KMS-11 (cell line): ENCODE results near the gene ARL8B.
A peak's percentile ranks its signal among the peaks of the same experiment; 100 is the strongest.

Source experiments
- H2AFZ ChIP-seq: fragments of 200-600 bp; sonication (generic); 2 replicates; pipeline ENCODE4 v1.6.1; 2016; ENCODE audit warnings: antibody characterized with exemption, mixed run types, low read depth
- H3K27ac ChIP-seq: fragments of 200-600 bp; sonication (generic); 2 replicates; pipeline ENCODE4 v1.6.1; 2016; ENCODE audit warnings: mild to moderate bottlenecking, mixed run types
- H3K27me3 ChIP-seq: fragments of 200-600 bp; sonication (generic); 2 replicates; pipeline ENCODE4 v1.6.1; 2017; ENCODE audit warnings: mild to moderate bottlenecking, low read depth, mixed run types, moderate library complexity; ENCODE audit not compliant: insufficient read depth
- H3K36me3 ChIP-seq: fragments of 200-600 bp; sonication (generic); 2 replicates; pipeline ENCODE4 v1.6.1; 2017; ENCODE audit warnings: mild to moderate bottlenecking, mixed run types; ENCODE audit not compliant: insufficient read depth
- H3K4me1 ChIP-seq: fragments of 200-600 bp; sonication (generic); 2 replicates; pipeline ENCODE4 v1.6.1; 2016; ENCODE audit warnings: mild to moderate bottlenecking, low read depth, mixed run types; ENCODE audit not compliant: poor library complexity, severe bottlenecking
- H3K4me2 ChIP-seq: fragments of 200-600 bp; sonication (generic); 2 replicates; pipeline ENCODE4 v1.7.0; 2016; ENCODE audit warnings: mild to moderate bottlenecking, mixed run types
- H3K4me3 ChIP-seq: fragments of 200-600 bp; sonication (generic); IDR thresholded peaks from 2 replicates; pipeline ENCODE4 v1.6.1; 2017; ENCODE audit warnings: low read depth, low read length, mixed read lengths; ENCODE audit not compliant: insufficient read depth
- H3K79me2 ChIP-seq: fragments of 200-600 bp; sonication (generic); 2 replicates; pipeline ENCODE4 v1.6.1; 2016; ENCODE audit warnings: low read depth, mixed run types; ENCODE audit not compliant: insufficient read depth
- H3K9ac ChIP-seq: fragments of 200-600 bp; sonication (generic); 2 replicates; pipeline ENCODE4 v1.6.1; 2016; ENCODE audit warnings: mild to moderate bottlenecking, mixed run types
- H4K20me1 ChIP-seq: fragments of 200-600 bp; sonication (generic); 2 replicates; pipeline ENCODE4 v1.6.1; 2016; ENCODE audit warnings: mild to moderate bottlenecking, mixed run types; ENCODE audit not compliant: insufficient read depth
- TF ChIP-seq, protein P1 (sequence below): fragments of 200-600 bp; sonication (generic); conservative IDR thresholded peaks from 2 replicates; pipeline ENCODE4 v1.6.1; 2017; ENCODE audit warnings: low read depth, mild to moderate bottlenecking, antibody characterized with exemption, low read length, moderate library complexity, mixed read lengths

Gene ARL8B

DNA sequence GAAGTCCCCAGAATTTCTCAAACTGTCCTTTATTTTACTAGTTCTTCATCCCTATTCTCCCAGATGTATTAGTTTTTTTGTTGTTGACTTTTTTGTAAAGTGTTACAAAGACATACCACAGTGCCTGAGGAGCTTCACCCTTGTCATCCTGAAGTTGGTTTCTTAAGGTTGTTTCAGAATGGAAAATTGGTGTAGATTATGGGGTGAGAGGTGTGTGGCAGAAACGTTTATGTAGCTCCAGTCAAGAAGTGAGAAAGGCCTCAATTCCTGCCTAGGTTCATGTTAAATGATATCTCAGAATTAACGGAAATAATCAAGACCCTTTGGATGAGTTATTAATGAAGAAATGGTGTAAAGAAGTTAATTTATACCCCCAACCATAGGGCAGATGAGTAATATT, 72.2 kb downstream of the ARL8B start:
- Histone ChIP-seq H3K4me3 (no peak overlapping the region), H3K4me2 (no peak overlapping the region), H3K4me1 (peaks cover 63% of the 10 kb centered on the region), H3K36me3 (no peaks in the 10 kb centered on the region), H3K27me3 (no peaks in the 10 kb centered on the region), H3K79me2 (peaks cover 30% of the 10 kb centered on the region), H2AFZ (no peak overlapping the region), H4K20me1 (no peaks in the 10 kb centered on the region), H3K9ac (no peak overlapping the region), H3K27ac (peak overlapping the region; percentile 1; the same call in 1 of the 2 replicates)
- TF ChIP-seq, protein P1, sequence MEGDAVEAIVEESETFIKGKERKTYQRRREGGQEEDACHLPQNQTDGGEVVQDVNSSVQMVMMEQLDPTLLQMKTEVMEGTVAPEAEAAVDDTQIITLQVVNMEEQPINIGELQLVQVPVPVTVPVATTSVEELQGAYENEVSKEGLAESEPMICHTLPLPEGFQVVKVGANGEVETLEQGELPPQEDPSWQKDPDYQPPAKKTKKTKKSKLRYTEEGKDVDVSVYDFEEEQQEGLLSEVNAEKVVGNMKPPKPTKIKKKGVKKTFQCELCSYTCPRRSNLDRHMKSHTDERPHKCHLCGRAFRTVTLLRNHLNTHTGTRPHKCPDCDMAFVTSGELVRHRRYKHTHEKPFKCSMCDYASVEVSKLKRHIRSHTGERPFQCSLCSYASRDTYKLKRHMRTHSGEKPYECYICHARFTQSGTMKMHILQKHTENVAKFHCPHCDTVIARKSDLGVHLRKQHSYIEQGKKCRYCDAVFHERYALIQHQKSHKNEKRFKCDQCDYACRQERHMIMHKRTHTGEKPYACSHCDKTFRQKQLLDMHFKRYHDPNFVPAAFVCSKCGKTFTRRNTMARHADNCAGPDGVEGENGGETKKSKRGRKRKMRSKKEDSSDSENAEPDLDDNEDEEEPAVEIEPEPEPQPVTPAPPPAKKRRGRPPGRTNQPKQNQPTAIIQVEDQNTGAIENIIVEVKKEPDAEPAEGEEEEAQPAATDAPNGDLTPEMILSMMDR: no peak

DNA sequence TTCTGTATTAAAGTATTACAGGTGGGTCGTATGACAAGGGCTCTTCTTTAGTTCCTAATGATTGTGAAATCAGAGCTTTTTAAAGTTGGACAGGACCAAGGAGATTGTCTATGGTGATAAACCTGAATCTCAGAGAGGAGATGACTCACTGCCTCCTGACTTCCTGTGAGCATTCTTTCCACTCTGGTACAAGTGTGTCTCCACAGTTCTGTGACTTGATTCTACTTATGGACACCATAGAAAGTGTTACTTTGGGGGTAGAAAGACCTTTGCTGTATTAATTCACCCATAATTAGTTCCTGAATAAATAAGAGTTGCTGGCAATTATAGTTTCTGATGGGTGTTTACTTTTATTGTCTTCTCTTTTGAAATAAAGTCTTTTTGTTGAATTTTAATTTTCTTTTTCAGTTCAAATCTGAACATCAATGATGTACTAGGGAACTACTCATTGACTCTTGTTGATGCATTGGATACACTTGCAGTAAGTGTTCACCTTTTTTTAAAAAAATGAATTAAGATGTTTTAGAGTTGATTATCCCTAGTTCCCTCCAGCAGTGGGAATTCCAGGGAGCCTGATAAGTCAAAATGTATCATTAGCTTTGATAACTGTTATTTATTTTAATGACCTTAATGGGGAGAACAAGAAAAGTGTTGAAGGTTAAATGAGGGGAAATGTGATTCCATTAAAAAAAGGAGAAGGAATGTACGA, 72.9 kb downstream of the ARL8B start:
- Histone ChIP-seq H3K36me3 (no peaks in the 10 kb centered on the region), H3K4me1 (peaks cover 67% of the 10 kb centered on the region), H3K27me3 (no peaks in the 10 kb centered on the region), H2AFZ (no peak overlapping the region), H4K20me1 (no peaks in the 10 kb centered on the region), H3K4me2 (no peak overlapping the region), H3K79me2 (peaks cover 24% of the 10 kb centered on the region), H3K4me3 (no peak overlapping the region), H3K9ac (no peak overlapping the region), H3K27ac (peak overlapping the region; percentile 1; the same call in 1 of the 2 replicates)
- TF ChIP-seq, protein P1: no peak

GRCh38 chr3:5195605-5196004, 73.5 kb downstream of the ARL8B start:
- peaks cover 61% of the 10 kb centered on the region for H3K4me1 ChIP-seq
- H3K4me2 ChIP-seq: no peak overlapping the region
- TF ChIP-seq, protein P1: no peak
- H3K4me3 ChIP-seq: no peak overlapping the region
- H2AFZ ChIP-seq: no peak overlapping the region
- H3K27me3 ChIP-seq: no peaks in the 10 kb centered on the region
- H4K20me1 ChIP-seq: no peaks in the 10 kb centered on the region
- no peaks in the 10 kb centered on the region for H3K36me3 ChIP-seq
- H3K79me2 ChIP-seq: peaks cover 18% of the 10 kb centered on the region
- no peak overlapping the region for H3K9ac ChIP-seq
- H3K27ac ChIP-seq: no peak overlapping the region

DNA sequence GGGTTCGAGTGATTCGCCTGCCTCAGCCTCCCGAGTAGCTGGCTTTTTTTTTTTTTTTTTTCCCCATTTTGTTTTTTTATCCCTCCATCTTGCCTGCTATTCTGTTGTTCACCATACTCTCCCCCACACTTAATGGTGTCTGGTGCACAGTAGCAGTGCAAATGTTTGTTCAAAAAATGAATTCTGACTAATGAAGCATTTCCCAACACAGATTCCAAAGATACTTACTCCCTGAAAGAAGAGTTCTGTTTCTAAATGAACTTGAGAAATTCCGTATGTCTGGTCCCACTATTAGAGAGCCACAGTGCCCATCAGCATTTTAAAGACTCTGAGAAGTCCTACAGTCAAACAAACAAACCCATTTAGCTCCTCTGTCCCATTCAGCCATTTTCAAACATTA, 74.9 kb downstream of the ARL8B start:
- TF ChIP-seq, protein P1: no peak
- Histone ChIP-seq H3K9ac (peak overlapping the region; percentile 34; the same call in 1 of the 2 replicates), H3K4me2 (peak overlapping the region; percentile 27), H2AFZ (no peak overlapping the region), H3K36me3 (no peaks in the 10 kb centered on the region), H4K20me1 (no peaks in the 10 kb centered on the region), H3K27me3 (no peaks in the 10 kb centered on the region), H3K79me2 (peaks cover 8% of the 10 kb centered on the region), H3K4me1 (peaks cover 66% of the 10 kb centered on the region), H3K4me3 (no peak overlapping the region), H3K27ac (peak overlapping the region; percentile 83)
